GM19395 (cell line): ENCODE results near the gene PPP6R2.
"Not testable (repeated sequence)": the region's sequence is repeated elsewhere in the genome, so short reads cannot be mapped to it uniquely, and the experiment has no call there.

Experiments used
- ATAC-seq: cut with Tn5 transposase; IDR thresholded peaks from one replicate; pipeline ENCODE4 v1.9.1; 2021; ENCODE audit warnings: mild to moderate bottlenecking, moderate library complexity; ENCODE audit not compliant: unreplicated experiment

The PPP6R2 gene

DNA sequence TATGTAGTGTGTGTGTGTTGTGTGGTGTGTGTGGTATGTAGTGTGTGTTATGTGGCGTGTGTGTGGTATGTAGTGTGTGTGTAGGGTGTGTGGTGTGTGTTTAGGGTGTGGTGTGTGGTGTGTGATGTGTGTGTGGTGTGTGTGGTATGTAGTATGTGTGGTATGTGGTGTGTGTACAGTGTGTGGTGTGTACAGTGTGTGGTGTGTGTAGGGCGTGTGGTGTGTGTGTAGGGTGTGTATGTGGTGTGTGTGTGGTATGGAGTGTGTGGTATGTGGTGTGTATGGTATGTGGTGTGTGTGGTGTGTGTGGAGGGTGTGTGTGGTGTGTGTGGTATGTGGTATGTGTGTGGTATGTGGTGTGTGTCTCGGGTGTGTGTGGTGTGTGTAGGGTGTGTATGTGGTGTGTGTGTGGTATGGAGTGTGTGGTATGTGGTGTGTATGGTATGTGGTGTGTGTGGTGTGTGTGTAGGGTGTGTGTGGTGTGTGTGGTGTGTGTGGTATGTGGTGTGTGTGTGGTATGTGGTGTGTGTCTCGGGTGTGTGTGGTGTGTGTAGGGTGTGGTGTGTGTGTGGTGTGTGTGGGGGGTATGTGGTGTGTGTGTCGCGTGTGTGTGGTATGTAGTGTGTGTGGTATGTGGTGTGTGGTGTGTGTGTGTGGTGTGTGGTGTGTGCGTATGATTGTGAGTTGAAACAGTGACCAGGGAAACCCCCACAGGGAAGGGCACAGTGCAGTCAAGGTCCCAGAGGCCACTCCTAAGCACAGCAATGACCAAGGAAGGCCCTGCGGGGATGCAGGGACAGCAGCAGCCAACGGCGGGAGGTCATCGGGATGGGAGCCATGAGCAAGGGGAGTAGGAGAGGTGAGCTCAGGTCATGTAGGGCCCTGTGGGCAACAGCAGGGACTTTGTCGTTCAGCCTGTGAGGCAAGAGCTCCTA lies 2.9 kb upstream of the PPP6R2 start:
- no peak for ATAC-seq

DNA sequence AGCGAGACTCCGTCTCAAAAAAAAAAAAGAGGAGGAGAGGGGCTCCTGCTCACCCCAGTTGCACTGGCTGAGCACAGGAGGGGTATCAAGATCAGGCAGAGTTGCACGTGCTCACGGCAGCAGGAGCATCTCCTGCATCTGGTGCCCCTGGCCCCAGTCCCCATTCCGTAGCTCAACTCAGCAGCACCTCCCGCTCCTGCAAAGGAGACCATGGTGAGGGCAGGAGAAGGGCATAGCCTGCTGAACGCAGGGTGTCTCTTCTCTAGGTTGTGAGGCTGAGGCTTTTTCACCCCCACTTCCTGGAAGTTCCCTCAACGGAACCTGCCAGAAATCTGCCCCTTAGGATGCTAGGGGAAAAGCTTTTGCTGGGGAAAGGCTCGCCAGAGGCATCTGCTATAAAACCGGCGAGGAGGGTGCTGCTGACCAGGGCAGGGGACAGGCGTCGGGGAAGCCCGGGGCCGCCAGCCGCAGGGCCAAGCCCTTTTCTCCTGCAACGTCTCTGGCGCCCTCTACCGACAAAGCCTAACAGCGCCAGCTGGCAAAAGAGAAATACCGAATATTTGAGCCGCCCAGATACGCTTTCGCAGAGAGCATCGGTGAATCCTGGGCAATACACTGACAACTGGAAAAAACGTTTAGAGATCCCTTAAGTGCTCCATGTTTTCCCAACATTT lies 1.0 kb upstream of the PPP6R2 start:
- ATAC-seq = peak; percentile 66

DNA sequence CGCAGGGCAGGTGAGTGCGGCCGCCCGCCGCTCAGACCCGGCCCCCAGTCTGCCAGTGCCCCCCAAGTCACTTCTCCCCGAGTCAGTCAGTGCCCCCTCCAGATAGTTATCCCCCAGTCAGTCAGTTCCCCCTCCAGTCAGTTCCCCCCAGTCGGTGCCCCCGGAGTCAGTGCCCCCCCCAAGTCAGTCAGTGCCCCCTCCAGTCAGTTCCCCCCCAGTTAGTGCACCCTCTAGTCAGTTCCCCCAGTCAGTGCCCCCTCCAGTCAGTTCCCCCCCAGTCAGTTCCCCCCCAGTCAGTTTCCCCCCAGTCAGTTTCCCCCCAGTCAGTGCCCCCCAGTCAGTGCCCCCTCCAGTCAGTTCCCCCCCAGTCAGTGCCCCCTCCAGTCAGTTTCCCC lies 411 bp downstream of the PPP6R2 start:
- ATAC-seq = no peak

DNA sequence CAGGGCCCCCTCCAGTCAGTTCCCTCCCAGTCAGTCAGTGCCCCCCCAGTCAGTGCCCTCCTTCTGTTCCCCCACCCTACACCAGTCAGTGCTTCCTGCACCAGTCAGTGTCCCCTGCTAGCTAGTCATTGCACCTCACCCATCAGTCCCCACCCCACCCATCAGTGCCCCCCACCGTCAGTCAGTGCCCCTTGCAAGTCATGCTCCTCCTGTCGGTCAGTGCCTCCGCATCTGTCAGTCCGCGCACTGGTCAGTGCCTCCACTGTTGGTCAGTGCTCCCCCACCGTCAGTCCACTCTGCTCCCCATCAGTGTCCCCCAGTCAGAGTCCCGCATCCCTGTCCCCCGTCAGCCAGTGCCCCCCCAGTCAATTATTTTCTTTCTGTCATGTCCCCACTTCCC lies 3.3 kb downstream of the PPP6R2 start:
- no peak for ATAC-seq

DNA sequence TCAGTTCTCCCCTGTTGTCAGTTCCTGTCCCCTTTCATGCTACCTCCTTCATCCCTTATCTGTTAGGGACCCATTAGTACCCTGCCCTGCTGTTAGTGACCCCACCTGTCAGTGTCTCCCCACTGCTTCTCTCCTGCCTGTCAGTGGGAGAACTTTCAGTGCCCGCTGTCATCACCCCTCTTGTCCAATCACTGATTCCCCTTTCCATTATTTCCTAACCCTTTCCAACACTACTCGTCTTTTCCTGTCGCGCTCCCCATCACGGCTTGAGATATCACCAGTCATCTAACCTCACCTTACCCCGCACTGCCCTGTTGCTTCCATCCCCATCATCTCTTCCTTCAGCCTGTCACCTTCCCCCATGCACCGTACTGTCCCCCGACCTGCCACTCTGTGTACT lies 4.0 kb downstream of the PPP6R2 start:
- ATAC-seq = no peak

DNA sequence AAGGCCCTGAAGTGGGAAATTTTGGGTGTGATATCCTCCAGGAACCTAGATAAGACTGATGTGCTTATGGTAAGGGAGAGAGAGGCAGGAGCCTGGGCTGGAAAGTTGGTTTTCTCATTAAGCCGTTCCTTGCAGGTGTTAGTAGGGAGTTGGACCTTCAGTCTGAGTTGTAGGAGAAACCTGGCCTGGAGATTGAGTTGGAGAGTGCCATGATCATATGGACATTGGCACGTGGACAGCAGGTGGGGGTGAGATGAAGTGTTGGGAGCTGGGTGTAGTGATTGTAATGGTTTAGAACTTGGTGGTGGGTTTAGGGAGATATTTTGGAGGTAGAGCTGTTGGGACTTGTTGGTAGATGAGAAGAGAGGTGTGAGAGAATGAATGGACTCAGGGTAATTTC lies 4.9 kb downstream of the PPP6R2 start:
- no peak for ATAC-seq

DNA sequence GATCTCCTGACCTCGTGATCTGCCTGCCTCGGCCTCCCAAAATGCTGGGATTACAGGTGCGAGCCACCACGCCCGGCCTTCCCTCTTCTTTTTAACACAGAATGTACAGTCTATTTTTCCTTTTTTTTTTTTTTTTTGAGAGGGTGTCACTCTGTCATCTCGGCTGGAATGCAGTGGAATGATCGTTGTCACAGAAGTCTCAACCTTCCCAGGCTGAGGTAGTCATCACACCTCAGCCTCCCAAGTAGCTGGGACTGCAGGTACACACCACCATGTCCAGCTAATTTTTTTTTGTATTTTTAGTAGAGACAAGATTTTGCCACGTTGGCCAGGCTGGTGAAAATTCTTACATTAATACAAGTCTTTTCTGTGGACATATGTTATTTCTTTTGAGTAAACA lies 13.1 kb downstream of the PPP6R2 start:
- no peak for ATAC-seq

DNA sequence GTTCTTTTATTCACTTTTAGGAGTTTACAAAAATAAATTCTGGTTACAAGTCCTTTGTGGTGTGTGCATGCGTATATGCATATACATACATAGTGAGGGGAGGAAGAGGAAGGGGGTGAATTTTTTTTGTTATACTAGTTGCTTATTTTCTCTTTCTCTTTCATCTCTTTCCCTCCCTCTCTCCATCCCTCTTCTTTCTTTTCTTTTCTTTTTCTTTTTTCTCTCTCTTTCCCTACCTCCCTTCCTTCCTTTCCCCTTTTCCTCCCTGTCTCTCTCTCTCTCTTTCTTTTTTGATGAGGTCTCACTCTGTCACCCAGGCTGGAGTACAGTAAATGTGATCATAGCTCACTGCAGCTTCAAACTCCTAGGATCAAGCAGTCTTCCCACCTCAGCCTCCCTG lies 14.1 kb downstream of the PPP6R2 start:
- no peak for ATAC-seq

DNA sequence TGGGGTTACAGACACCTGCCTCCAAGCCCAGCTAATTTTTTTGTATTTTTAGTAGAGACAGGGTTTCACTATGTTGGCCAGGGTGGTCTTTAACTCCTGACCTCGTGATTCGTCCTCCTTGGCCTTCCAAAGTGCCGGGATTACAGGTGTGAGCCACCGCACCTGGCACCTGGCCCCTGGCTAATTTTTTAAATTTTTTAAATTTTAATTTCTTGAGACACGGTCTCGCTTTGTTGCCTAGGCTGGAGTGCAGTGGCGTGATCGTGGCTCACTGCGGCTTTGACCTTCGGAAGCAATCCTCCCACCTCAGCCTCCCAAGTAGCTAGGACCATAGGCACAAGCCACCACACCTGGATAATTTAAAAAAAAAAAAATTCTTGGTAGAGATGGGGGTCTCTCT lies 14.6 kb downstream of the PPP6R2 start:
- ATAC-seq = no peak

DNA sequence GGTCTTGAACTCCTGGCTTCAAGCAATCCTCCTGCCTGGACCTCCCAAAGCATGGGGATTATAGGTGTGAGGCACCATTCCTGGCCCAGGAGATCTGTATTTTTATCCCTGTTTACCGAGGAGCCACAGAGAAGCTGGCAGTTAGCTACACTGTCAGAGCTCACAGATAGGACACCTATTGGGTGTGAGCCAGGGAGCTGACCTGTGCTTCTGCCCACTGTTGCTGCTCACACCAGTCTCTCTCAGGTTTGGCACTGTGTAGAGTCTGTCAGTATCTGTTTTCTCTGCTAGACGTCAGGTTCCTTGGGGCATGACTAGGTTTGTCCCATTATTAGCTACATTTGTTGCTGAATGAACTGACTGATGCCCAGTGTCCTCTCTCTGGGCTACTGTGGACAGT lies 17.5 kb downstream of the PPP6R2 start:
- ATAC-seq = no peak

DNA sequence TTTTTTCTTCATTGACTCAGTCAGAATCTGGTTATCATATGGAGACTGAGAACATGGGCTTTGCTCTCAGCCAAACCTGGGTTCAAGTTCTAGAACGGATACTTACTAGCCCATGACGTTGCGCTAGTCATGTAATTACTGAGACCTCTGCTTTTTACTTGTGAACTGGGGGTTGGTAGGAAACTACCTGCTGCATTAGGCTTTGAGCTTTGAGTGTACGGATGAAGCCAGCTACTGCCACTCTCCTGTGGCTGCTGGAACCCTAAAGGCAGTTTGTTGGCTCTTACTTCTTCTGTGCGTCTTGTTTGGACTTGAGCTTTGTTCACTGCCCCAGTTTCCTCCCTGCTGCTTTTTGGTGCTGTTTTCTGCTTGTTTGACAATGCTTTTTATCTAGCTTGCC lies 18.1 kb downstream of the PPP6R2 start:
- ATAC-seq = no peak

DNA sequence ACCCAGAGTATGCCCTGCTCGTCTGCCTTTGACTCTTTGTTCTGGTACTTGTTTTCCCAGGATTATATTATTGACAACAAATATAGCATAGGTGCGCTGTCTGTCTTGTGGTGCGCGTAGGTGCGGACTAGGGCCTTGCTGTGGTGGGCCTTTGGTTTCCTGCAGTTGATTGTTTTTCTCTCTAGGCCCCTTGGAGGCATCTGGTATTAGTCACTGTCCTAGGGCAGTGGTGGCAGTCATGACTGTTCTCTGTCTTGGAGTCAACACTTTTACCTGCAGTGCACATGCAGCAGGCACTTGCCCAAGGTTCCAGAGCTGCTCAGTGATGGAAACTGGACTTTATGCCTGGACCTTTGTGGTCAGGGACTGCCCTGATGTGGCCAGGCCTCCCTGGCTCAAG lies 18.6 kb downstream of the PPP6R2 start:
- ATAC-seq = no peak

DNA sequence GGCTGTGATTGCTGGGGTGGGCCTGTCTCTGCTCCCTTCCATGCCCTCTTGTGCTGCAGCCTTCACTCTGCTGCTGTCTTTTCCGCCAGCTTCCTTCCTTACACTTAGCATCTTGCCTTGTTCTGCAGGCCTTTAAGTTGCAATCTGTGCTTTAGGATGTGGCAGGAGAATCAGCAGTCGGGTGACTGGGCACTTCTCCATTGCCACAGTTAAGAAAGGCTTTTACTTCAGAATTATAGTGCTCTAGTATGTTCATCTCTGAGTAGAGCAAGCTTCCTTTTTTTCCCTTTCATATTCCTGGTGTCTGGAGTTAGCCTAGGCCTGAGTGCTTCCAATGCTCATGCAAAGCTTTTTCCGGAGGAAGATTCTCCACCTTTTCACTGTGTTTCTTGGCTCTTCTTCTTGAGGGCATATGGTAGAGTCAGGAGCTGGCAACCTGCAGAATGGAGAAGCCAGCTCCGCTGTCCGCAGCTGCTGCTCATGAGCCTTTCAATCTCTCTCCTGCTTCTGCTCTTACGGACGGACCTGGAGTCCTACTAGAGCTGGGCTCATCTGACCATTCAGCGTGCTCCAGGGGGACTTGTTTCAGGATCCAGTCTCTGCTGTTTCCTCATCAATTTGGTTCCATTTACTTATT lies 20.2 kb downstream of the PPP6R2 start:
- ATAC-seq = no peak

DNA sequence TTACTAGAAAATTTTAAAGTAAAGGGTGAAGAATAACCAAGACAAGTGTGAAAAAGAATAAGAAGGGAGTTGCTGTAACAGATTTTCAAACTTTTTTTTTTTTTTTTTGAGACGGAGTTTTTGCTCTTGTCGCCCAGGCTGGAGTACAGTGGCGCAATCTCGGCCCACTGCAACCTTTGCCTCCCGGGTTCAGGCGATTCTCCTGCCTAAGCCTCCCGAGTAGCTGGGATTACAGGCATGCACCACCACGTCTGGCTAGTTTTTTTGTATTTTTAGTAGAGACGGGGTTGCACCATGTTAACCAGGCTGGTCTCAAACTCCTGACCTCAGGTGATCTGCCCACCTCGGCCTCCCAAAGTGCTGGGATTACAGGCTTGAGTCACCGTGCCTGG lies 20.7 kb downstream of the PPP6R2 start:
- not testable (repeated sequence) for ATAC-seq

DNA sequence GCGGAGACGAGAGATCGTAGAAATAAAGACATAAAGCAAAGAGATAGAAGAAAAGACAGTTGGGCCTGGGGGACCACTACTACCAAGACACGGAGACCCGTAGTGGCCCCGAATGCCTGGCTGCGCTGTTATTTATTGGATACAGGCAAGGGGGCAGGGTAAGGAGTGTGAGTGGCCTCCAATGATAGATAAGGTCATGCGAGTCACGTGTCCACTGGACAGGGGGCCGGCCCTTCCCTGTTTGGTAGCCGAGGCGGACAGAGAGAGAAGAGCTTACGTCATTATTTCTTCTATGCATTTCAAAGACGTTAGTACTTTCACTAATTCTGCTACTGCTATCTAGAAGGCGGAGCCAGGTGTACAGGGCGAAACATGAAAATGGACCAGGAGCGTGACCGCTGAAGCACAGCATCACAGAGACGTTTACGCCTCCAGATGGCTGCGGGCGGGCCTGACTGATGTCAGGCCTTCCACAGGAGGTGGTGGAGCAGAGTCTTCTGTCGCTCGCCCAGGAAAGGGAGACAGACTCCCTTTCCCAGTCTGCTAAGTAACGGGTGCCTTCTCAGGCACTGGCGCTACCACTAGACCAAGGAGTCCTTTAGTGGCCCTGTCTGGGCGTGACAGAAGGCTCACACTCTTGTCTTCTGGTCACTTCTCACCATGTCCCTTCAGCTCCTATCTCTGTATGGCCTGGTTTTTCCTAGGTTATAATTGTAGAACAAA lies 24.8 kb downstream of the PPP6R2 start:
- no peak for ATAC-seq

DNA sequence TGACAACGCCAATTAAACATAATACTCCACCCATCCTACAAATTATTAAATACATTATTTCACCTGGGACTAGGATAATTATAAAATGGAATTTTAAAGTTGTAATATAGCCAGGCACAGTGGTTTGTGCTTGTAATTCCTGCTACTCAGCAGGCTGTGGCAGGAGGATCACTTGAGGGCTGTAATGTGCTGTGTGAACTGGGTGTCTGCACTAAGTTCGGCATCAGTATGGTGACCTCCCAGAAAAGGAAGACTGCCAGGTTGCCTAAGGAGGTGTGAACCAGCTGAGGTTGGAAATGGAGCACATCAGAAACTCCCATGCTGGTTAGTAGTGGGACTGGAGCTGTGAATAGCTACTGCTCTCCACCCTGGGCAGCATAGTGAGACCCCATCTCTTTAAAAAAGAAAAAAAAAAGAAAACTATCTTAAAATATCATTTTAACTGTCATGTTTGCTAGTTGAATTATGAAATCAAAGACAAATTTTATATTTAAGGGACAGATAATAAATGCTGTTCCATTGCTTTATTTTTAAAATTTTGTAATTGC lies 28.0 kb downstream of the PPP6R2 start:
- no peak for ATAC-seq

DNA sequence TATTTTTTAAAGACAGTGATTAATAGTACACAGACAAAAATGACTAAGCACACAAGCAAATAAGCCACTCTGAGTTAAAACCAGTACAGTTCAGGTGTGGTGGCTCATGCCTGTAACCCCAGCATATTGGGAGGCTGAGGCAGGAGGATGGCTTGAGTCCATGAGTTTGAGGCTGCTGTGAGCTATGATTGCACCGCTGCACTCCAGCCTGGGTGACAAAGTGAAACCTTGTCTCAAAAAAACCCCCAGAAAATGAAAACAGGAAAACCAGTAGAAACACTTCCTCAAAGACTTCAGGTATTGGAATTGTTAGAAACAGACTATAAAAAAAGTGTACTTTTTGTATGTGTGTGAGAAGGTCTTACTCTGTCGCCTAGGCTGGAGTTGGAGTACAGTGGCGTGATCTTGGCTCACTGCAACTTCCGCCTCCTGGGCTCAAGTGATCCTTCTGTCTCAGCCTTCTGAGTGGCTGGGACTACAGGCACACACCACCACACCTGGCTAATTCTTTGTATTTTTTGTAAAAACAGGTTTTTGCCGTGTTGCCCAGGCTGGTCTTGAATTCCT lies 33.0 kb downstream of the PPP6R2 start:
- ATAC-seq = no peak

DNA sequence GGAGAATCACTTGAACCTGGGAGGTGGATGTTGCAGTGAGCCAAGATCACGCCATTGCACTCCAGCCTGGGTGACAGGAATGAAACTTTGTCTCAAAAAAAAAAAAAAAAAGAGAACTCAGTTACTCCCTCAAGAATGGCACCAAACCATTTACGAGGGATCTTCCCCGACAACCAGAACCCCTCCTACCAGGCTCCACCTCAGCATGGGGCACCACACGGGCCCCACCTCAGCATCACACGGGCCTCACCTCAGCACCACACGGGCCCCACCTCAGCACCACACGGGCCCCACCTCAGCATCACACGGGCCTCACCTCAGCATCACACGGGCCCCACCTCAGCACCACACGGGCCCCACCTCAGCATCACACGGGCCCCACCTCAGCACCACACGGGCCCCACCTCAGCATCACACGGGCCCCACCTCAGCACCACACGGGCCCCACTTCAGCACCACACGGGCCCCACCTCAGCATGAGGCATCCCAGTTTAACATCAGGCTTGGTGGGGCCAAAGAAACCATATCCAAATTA lies 38.0 kb downstream of the PPP6R2 start:
- not testable (repeated sequence) for ATAC-seq

DNA sequence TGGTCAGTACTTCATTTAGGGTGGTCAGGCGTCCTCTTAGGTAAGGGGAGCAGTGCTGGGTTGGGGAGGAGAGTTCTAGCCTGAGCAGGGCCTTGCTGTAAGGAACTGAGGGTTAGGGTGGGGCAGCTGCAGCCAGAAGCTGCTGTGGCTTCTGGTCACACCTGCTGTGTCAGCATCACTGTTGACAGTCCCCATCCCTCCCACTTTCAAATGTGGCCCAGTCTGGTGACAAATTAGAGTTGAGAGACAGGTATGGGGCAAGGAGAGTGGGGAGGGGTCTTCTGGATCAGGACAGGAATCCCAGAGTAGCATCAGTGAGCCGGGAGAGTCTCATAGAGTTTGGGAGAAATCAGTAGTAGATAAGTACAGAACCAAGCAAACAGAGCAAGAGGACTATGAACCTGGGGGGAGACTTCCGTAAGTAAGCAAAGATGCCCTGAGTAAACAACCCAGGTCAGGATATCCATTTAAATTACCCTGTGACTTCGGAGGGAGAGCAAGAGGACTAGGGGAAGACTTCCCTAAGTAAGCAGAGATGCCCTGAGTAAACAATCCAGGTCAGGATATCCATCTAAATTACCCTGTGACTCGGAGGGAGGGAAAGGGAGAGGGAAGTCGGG lies 53.7 kb downstream of the PPP6R2 start:
- ATAC-seq = no peak
